ENCODE measurements around the gene MT1B. TPM values are rescaled to one million over a fixed set of nuclear protein-coding genes. Genes with fewer than 3 reads are reported as not detected.
"Not testable (repeated sequence)": the region's sequence is repeated elsewhere in the genome, so short reads cannot be mapped to it uniquely, and the experiment has no call there.

The MT1B gene
- total RNA-seq, 4 donors from 2014 or later = not detected

DNA sequence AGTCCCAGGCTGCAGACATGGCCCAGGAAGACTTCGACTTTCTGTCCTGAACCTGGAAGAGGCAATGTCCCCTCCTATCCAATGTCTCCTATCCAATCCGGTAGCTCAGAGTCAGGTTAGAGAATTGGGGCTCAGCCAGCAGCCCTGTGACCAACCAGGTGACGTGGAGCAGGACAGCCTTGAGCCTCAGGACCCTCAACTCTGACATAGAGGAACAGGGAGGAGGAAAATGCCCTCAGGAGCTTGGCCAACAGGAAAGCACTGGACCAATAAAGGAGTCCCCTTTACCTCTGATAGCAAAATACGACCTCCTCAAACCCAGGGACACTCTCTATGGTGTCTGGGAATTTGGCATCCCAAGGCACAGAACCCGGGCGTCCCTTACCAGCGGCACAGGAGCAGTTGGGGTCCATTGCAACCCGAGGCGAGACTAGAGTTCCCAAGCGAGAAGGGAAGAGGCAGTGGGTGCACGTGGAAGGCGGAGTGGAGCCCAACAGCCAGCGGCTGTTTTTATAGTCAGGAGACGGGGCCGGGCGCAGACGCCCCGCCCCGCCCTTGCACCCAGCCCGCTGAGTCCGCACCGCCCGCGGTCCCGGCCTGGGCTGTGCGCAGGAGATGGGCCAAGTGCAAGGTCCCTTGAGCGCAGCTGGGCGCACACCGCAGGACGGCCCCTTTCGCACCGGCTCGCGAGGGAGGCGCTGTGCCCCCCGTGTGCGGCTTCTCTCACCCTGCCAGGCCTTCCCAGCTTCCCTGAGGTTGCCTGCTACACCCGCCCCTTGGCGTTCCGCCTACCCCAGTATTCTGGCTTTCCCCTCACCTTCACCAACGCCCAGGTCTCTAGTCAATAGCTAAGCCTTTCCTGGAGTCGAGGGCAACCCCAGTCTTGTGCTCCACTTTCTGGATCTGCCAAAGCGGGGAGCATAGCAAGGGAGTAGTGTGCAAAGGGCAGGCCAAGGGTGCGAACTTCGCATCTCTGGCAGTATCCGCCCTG is 16.2 kb downstream of the MT1B start, which contains the start of gene MT1G:
Gene MT1G (minus strand): TSS at position 485 of the 991 bp plus-strand sequence. CDS start 72 bp downstream, at position 413.
- peaks cover 0 to 100% (median 4%) of the 10 kb centered on the region in 4 donors for H3K27me3 ChIP-seq
- intact Hi-C loops (cut with DNase I) = no loop called here
- no peaks in the 10 kb centered on the region for H3K36me3 ChIP-seq
- H3K9me3 ChIP-seq = no peaks in the 10 kb centered on the region
- DNase-seq = no peak
- TF ChIP-seq, protein P1, sequence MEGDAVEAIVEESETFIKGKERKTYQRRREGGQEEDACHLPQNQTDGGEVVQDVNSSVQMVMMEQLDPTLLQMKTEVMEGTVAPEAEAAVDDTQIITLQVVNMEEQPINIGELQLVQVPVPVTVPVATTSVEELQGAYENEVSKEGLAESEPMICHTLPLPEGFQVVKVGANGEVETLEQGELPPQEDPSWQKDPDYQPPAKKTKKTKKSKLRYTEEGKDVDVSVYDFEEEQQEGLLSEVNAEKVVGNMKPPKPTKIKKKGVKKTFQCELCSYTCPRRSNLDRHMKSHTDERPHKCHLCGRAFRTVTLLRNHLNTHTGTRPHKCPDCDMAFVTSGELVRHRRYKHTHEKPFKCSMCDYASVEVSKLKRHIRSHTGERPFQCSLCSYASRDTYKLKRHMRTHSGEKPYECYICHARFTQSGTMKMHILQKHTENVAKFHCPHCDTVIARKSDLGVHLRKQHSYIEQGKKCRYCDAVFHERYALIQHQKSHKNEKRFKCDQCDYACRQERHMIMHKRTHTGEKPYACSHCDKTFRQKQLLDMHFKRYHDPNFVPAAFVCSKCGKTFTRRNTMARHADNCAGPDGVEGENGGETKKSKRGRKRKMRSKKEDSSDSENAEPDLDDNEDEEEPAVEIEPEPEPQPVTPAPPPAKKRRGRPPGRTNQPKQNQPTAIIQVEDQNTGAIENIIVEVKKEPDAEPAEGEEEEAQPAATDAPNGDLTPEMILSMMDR (IDR thresholded peaks at IDR 0.05) = no peak
- TF ChIP-seq POLR2A (IDR thresholded peaks at IDR 0.05) = peak in 2 of 4 donors; percentile 37 to 56
- peaks cover 14 to 47% (median 25%) of the 10 kb centered on the region in 3 donors for H3K4me1 ChIP-seq
- peak within 1 kb of the TSS in 2 of 4 donors; percentile 31 to 61 for H3K27ac ChIP-seq
- WGBS, 2 donors = 13 to 21% methylated on average over 28 to 30 of the region's 46 CpGs
- H3K4me3 ChIP-seq = peak within 1 kb of the TSS in 3 of 4 donors; percentile 20 to 54 (median 40)

GRCh38 chr16:56669005-56669839 is 17.5 kb downstream of the MT1B start, which contains the start of gene MT1H:
TSS of gene MT1H (plus strand) at chr16:56669814. CDS start at chr16:56669885, 71 bp downstream.
- no peaks in the 10 kb centered on the region for H3K9me3 ChIP-seq
- DNase-seq = no peak
- H3K27ac ChIP-seq = no peak within 1 kb of the TSS
- peaks cover 14 to 42% (median 25%) of the 10 kb centered on the region in 3 donors for H3K4me1 ChIP-seq
- peak within 1 kb of the TSS in 3 of 4 donors; percentile 3 to 46 (median 24) for H3K4me3 ChIP-seq
- TF ChIP-seq, protein P1 (IDR thresholded peaks at IDR 0.05) = no peak
- TF ChIP-seq POLR2A (IDR thresholded peaks at IDR 0.05) = no peak
- peaks cover 0 to 91% (median 0%) of the 10 kb centered on the region in 4 donors for H3K27me3 ChIP-seq
- 27 to 32% methylated on average over 4 to 15 of the region's 38 CpGs for WGBS, 2 donors
- no peaks in the 10 kb centered on the region for H3K36me3 ChIP-seq
- intact Hi-C loops (cut with DNase I) = no loop called here

GRCh38 chr16:56669840-56670619 is 18.3 kb downstream of the MT1B start:
- Histone ChIP-seq H3K27ac (no peak overlapping the region), H3K4me1 (peaks cover 14 to 41% (median 25%) of the 10 kb centered on the region in 3 donors), H3K27me3 (peaks cover 0 to 90% (median 0%) of the 10 kb centered on the region in 4 donors), H3K4me3 (peak overlapping the region in 3 of 4 donors; percentile 3 to 46 (median 24)), H3K36me3 (no peaks in the 10 kb centered on the region), H3K9me3 (no peaks in the 10 kb centered on the region)
- TF ChIP-seq POLR2A (IDR thresholded peaks at IDR 0.05) = no peak
- TF ChIP-seq, protein P1 (IDR thresholded peaks at IDR 0.05) = no peak
- DNase-seq = no peak
- intact Hi-C loops (cut with DNase I) = no loop called here
- WGBS, 2 donors = 0 to 50% methylated on average over 1 to 8 of the region's 19 CpGs

DNA sequence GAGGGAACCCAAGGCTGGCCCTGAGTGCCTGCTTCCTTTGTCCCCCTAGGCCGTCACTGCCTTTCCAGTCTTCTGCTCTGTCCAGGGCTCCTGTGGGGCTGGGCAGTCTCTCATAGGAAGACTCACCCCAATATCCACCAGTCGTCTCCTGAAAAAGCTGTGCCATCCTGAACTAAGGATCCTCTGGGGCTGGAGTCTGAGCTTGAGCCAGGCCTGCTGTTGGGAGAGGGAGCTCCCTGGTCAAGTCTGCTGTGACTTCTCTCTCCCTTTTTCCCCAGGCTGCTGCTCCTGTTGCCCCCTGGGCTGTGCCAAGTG is 18.9 kb downstream of the MT1B start:
- Histone ChIP-seq H3K9me3 (no peaks in the 10 kb centered on the region), H3K4me3 (no peak overlapping the region), H3K27me3 (peaks cover 0 to 90% (median 0%) of the 10 kb centered on the region in 4 donors), H3K4me1 (peaks cover 14 to 40% (median 26%) of the 10 kb centered on the region in 3 donors), H3K36me3 (no peaks in the 10 kb centered on the region), H3K27ac (no peak overlapping the region)
- intact Hi-C loops (cut with DNase I) = no loop called here
- DNase-seq = no peak
- TF ChIP-seq POLR2A (IDR thresholded peaks at IDR 0.05) = no peak
- TF ChIP-seq, protein P1 (IDR thresholded peaks at IDR 0.05) = no peak
- 93 to 100% methylated on average over 2 of the region's 2 CpGs for WGBS, 2 donors

DNA sequence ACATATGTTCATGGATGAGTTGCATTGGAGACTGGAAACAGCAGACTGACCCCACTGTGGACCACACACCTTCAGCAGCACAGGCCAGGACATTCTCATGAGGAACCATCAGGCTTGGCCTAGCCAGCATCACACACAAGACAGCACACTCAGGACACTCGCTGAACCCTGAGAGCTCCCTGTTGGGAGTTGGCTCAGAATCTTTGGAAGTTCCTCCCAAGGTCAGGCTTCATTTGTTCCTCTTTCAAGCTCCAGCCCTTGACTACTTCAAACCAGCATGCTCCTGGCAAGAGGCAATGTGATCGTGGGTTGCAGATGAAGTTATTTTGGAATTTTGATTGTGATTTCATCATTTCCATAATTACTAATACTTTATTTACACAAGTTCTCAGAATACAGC is 20.0 kb downstream of the MT1B start:
- Histone ChIP-seq H3K27me3 (peaks cover 0 to 90% (median 0%) of the 10 kb centered on the region in 4 donors), H3K4me1 (peaks cover 14 to 51% (median 32%) of the 10 kb centered on the region in 3 donors)
- DNase-seq; H3K36me3 ChIP-seq; H3K9me3 ChIP-seq; H3K4me3 ChIP-seq; H3K27ac ChIP-seq; intact Hi-C loops (cut with DNase I): not testable (repeated sequence)
- 54 to 59% methylated on average over 2 of the region's 2 CpGs for WGBS, 2 donors

DNA sequence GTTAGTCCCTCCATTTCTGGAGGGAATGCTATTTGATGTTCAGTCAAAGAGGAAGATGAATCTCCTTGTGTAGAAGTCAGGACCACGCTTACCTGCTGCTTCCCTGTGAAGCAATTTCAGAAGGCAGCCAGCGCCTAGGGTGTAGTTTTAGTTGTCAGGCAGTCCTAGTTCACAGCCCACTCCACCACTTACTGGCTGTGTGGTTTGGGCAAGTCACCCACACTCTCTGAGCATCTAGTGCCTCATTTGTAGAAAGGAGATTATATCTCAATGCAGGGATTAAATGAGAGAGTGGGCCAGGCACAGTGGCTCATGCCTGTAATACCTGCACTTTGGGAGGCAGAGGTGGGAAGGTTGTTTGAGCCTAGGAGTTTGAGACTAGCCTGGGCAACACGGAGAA is 20.5 kb downstream of the MT1B start:
- H3K4me3 ChIP-seq = not testable (repeated sequence)

More for the DNA sequence above, 20.5 kb downstream of the MT1B start:
- DNase-seq; H3K27ac ChIP-seq; H3K9me3 ChIP-seq; H3K36me3 ChIP-seq; intact Hi-C loops (cut with DNase I): not testable (repeated sequence)
- peaks cover 0 to 89% (median 0%) of the 10 kb centered on the region in 4 donors for H3K27me3 ChIP-seq
- peaks cover 14 to 46% (median 32%) of the 10 kb centered on the region in 3 donors for H3K4me1 ChIP-seq
- 69 to 86% methylated on average over 3 of the region's 3 CpGs for WGBS, 2 donors

Data from esophagus squamous epithelium (tissue), 5 donors.